Astrocyte (in vitro differentiated cells and primary cell): ENCODE results near the gene PLSCR3. TPM values are rescaled to one million over a fixed set of nuclear protein-coding genes. Genes with fewer than 3 reads are reported as not detected.
"Not testable (repeated sequence)": the region's sequence is repeated elsewhere in the genome, so short reads cannot be mapped to it uniquely, and the experiment has no call there.

Experiments used
- DNase-seq: peaks from one replicate; pipeline ENCODE4 v3.0.0-alpha.2; 2010; ENCODE audit warnings: low read depth
- FAIRE-seq: peaks from 2 replicates; lab custom pipeline; 2011; peaks lifted over from hg19 to GRCh38; lab: Jason Lieb, UNC
- H2AFZ ChIP-seq: 2 replicates; pipeline ENCODE4 v1.6.0; 2012; ENCODE audit warnings: low read depth, low read length, inconsistent platforms
- H3K27ac ChIP-seq: 2 replicates; pipeline ENCODE4 v1.5.1; 2011; ENCODE audit warnings: low read depth, low read length, inconsistent platforms
- H3K27me3 ChIP-seq: 2 replicates; pipeline ENCODE4 v1.6.0; 2011; ENCODE audit warnings: low read length, inconsistent platforms; ENCODE audit not compliant: insufficient read depth
- H3K36me3 ChIP-seq: 2 replicates; pipeline ENCODE4 v1.5.1; 2011; ENCODE audit warnings: low read length, inconsistent platforms; ENCODE audit not compliant: insufficient read depth
- H3K4me1 ChIP-seq: 2 replicates; pipeline ENCODE4 v1.5.1; 2011; ENCODE audit warnings: low read length, inconsistent platforms; ENCODE audit not compliant: insufficient read depth
- H3K4me2 ChIP-seq: 2 replicates; pipeline ENCODE4 v1.6.0; 2012; ENCODE audit warnings: low read length, inconsistent platforms
- H3K4me3 ChIP-seq: 2 replicates; pipeline ENCODE4 v1.5.1; 2011; ENCODE audit warnings: low read depth, mild to moderate bottlenecking, low read length, inconsistent platforms; ENCODE audit not compliant: insufficient read depth
- H3K79me2 ChIP-seq: 2 replicates; pipeline ENCODE4 v1.6.0; 2012; ENCODE audit warnings: mild to moderate bottlenecking, low read length, inconsistent platforms; ENCODE audit not compliant: insufficient read depth
- H3K9ac ChIP-seq: 2 replicates; pipeline ENCODE4 v1.6.0; 2012; ENCODE audit warnings: mild to moderate bottlenecking, low read length, inconsistent platforms
- H3K9me3 ChIP-seq: 2 replicates; pipeline ENCODE4 v1.5.1; 2012; ENCODE audit warnings: low read depth, mild to moderate bottlenecking, low read length, inconsistent platforms; ENCODE audit not compliant: insufficient read depth
- H4K20me1 ChIP-seq: 2 replicates; pipeline ENCODE4 v1.6.0; 2012; ENCODE audit warnings: low read length, inconsistent platforms; ENCODE audit not compliant: insufficient read depth
- H3K27ac Mint-ChIP-seq: one replicate; pipeline ENCODE4 v1.8.0; 2021; ENCODE audit warnings: mild to moderate bottlenecking, mixed read lengths; ENCODE audit not compliant: unreplicated experiment
- H3K27me3 Mint-ChIP-seq: one replicate; pipeline ENCODE4 v1.8.0; 2021; ENCODE audit warnings: low read depth, mixed read lengths; ENCODE audit not compliant: unreplicated experiment
- H3K36me3 Mint-ChIP-seq: one replicate; pipeline ENCODE4 v1.8.0; 2021; ENCODE audit warnings: low read depth, mixed read lengths; ENCODE audit not compliant: unreplicated experiment
- H3K4me1 Mint-ChIP-seq: one replicate; pipeline ENCODE4 v1.8.0; 2021; ENCODE audit warnings: low read depth, mixed read lengths; ENCODE audit not compliant: unreplicated experiment
- H3K4me3 Mint-ChIP-seq: one replicate; pipeline ENCODE4 v1.8.0; 2021; ENCODE audit warnings: mild to moderate bottlenecking, moderate library complexity, mixed read lengths; ENCODE audit not compliant: unreplicated experiment
- H3K9me3 Mint-ChIP-seq: one replicate; pipeline ENCODE4 v1.8.0; 2021; ENCODE audit warnings: mild to moderate bottlenecking, mixed read lengths; ENCODE audit not compliant: unreplicated experiment
- CTCF ChIP-seq: IDR thresholded peaks from 2 replicates; pipeline ENCODE4 v1.5.1; 2011; ENCODE audit warnings: low read depth, mild to moderate bottlenecking, inconsistent platforms, low read length, moderate library complexity; ENCODE audit not compliant: insufficient read depth
- EZH2 ChIP-seq: IDR thresholded peaks from 2 replicates; pipeline ENCODE4 v1.6.1; 2012; ENCODE audit warnings: mild to moderate bottlenecking, low read length, inconsistent platforms; ENCODE audit not compliant: insufficient read depth
- total RNA-seq: library from RNA; stranded (reverse); gene quantifications from 2 replicates; pipeline ENCODE4 v1.2.1, GENCODE V29; 2021

The PLSCR3 gene
- total RNA-seq, 1 donor from 2014 or later, result 67.6 TPM

DNA sequence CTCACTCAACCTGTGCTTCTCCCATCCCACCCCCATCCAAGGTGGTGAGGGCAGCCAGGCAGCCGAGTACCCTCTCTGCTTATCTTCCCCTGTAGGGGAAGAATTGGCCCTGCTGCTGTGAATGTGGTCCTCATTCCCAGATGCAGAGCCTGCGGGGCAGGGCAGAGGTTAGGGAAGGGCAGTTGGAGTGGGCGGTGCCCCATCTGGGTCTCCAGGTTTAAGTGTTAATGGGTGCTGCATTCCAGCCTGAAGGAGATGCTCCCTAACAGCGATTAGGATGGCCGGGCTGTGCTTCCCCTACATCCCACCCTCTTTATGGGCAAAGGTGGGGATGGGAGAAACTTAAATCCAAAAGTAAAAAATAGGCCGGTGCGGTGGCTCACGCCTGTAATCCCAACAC, 27.2 kb downstream of the PLSCR3 start:
- H3K27ac ChIP-seq, result no peak overlapping the region
- Mint-ChIP-seq H3K36me3 (no peaks in the 10 kb centered on the region), H3K27ac (no peak overlapping the region), H3K27me3 (peaks cover 21% of the 10 kb centered on the region), H3K4me3 (no peak overlapping the region), H3K4me1 (peaks cover 1% of the 10 kb centered on the region), H3K9me3 (no peaks in the 10 kb centered on the region)
- no peak for DNase-seq
- no peaks in the 10 kb centered on the region for H3K4me1 ChIP-seq
- no peak overlapping the region for H2AFZ ChIP-seq
- no peaks in the 10 kb centered on the region for H4K20me1 ChIP-seq
- TF ChIP-seq CTCF, result no peak
- no peak for TF ChIP-seq EZH2
- FAIRE-seq, result no peak
- H3K4me3 ChIP-seq, result no peak overlapping the region
- no peak overlapping the region for H3K9ac ChIP-seq
- H3K27me3 ChIP-seq, result peaks cover 2% of the 10 kb centered on the region
- H3K36me3 ChIP-seq, result no peaks in the 10 kb centered on the region
- H3K79me2 ChIP-seq, result no peaks in the 10 kb centered on the region
- no peaks in the 10 kb centered on the region for H3K9me3 ChIP-seq
- H3K4me2 ChIP-seq, result no peak overlapping the region

DNA sequence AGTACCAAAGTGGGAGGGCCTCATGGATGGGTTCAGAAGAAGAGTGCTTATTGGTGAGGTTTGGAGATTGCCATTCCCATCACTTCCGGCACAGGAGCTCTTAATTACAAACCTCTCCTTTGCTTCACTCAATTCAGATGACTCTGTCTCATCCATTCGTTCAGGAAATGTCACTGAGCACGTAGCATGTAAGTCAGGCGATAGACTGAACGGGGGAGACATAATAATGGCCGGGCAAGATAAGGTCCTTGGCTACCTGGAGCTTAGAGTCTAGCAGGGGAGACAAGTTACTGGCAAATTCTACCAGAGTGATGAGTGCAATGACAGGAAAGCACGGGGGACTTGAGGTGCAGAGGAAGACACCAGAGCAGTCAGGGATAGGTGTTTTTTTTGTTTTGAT, 28.4 kb downstream of the PLSCR3 start:
- not testable (repeated sequence) for H3K9me3 Mint-ChIP-seq, H3K4me2 ChIP-seq, H3K9me3 ChIP-seq, H3K4me1 ChIP-seq, H2AFZ ChIP-seq, H3K4me3 ChIP-seq, H3K79me2 ChIP-seq, H3K27ac Mint-ChIP-seq, H3K36me3 ChIP-seq, H3K4me3 Mint-ChIP-seq, FAIRE-seq, DNase-seq, H4K20me1 ChIP-seq, H3K27me3 ChIP-seq, H3K4me1 Mint-ChIP-seq, H3K36me3 Mint-ChIP-seq, H3K9ac ChIP-seq, H3K27ac ChIP-seq
- H3K27me3 Mint-ChIP-seq, result peaks cover 21% of the 10 kb centered on the region

GRCh38 chr17:7363311-7363710, 31.0 kb downstream of the PLSCR3 start:
- no peaks in the 10 kb centered on the region for H3K27me3 ChIP-seq

More at GRCh38 chr17:7363311-7363710, 31.0 kb downstream of the PLSCR3 start:
- Histone ChIP-seq H3K4me3 (no peak overlapping the region), H3K4me2 (no peak overlapping the region), H3K9ac (no peak overlapping the region), H3K36me3 (no peaks in the 10 kb centered on the region), H4K20me1 (no peaks in the 10 kb centered on the region), H3K9me3 (no peaks in the 10 kb centered on the region), H3K27ac (no peak overlapping the region), H3K4me1 (no peaks in the 10 kb centered on the region), H3K79me2 (no peaks in the 10 kb centered on the region), H2AFZ (no peak overlapping the region)
- Mint-ChIP-seq H3K27me3 (peaks cover 6% of the 10 kb centered on the region), H3K36me3 (no peaks in the 10 kb centered on the region), H3K27ac (no peak overlapping the region), H3K4me3 (no peak overlapping the region), H3K9me3 (no peaks in the 10 kb centered on the region), H3K4me1 (peaks cover 1% of the 10 kb centered on the region)
- FAIRE-seq (no peak), DNase-seq (no peak)
- TF ChIP-seq EZH2 (no peak), CTCF (no peak)
